Caco-2 (cell line): ENCODE results near the gene KLK8. TPM values are rescaled to one million over a fixed set of nuclear protein-coding genes. Genes with fewer than 3 reads are reported as not detected.
A peak's percentile ranks its signal among the peaks of the same experiment; 100 is the strongest.
"Not testable (repeated sequence)": the region's sequence is repeated elsewhere in the genome, so short reads cannot be mapped to it uniquely, and the experiment has no call there.

Source experiments
- BruUV-seq: library from RNA; stranded (reverse); fragments of 400-500 nt; replicated peaks from 2 replicates; lab custom pipeline; 2021; lab: Mats Ljungman, UMichigan
- CTCF ChIA-PET: fragments of 300-600 bp; sonication (Branson Sonifier 250); formaldehyde crosslinking; loops from one replicate; lab custom pipeline; 2022; ENCODE audit warnings: antibody characterized with exemption; lab: Charles Lee
- POLR2A ChIA-PET: fragments of 300-600 bp; sonication (Branson Sonifier 250); formaldehyde crosslinking; loops from one replicate; lab custom pipeline; 2022; ENCODE audit warnings: antibody characterized with exemption; lab: Charles Lee
- DNase-seq, 2 experiments: peaks; one replicate each; pipeline versions ENCODE4 v3.0.0 to v3.0.0-alpha.2; 2020 to 2022
- H3K27me3 ChIP-seq: replicated peaks from 2 replicates; pipeline ENCODE4 v1.6.0; 2011; ENCODE audit warnings: low read length; ENCODE audit not compliant: control insufficient read depth, insufficient read depth
- H3K36me3 ChIP-seq: 2 replicates; pipeline ENCODE4 v1.5.1; 2011; ENCODE audit warnings: low read length; ENCODE audit not compliant: control insufficient read depth, insufficient read depth
- H3K4me1 ChIP-seq: fragments of 250-450 bp; sonication (Bioruptor Pico); 2 replicates; pipeline ENCODE4 v1.5.1; 2020; ENCODE audit warnings: mild to moderate bottlenecking
- H3K4me3 ChIP-seq: 2 replicates; pipeline ENCODE4 v1.5.1; 2011; ENCODE audit warnings: low read depth, mild to moderate bottlenecking, control low read depth, low read length
- H3K9me3 ChIP-seq: fragments of 250-450 bp; sonication (Bioruptor Pico); 2 replicates; pipeline ENCODE4 v1.5.1; 2020; ENCODE audit warnings: mild to moderate bottlenecking, moderate library complexity
- H3K27ac Mint-ChIP-seq: one replicate; pipeline ENCODE4 v1.8.0; 2022; ENCODE audit warnings: mixed read lengths; ENCODE audit not compliant: unreplicated experiment
- H3K27me3 Mint-ChIP-seq: one replicate; pipeline ENCODE4 v1.8.0; 2022; ENCODE audit warnings: mixed read lengths; ENCODE audit not compliant: insufficient read depth, unreplicated experiment
- H3K36me3 Mint-ChIP-seq: one replicate; pipeline ENCODE4 v1.8.0; 2022; ENCODE audit warnings: mild to moderate bottlenecking, mixed read lengths; ENCODE audit not compliant: insufficient read depth, unreplicated experiment
- H3K4me1 Mint-ChIP-seq: one replicate; pipeline ENCODE4 v1.8.0; 2022; ENCODE audit warnings: low read depth, mixed read lengths; ENCODE audit not compliant: unreplicated experiment
- H3K4me3 Mint-ChIP-seq: one replicate; pipeline ENCODE4 v1.8.0; 2022; ENCODE audit warnings: mild to moderate bottlenecking, moderate library complexity, mixed read lengths; ENCODE audit not compliant: unreplicated experiment
- H3K9me3 Mint-ChIP-seq: one replicate; pipeline ENCODE4 v1.8.0; 2022; ENCODE audit warnings: mixed read lengths; ENCODE audit not compliant: unreplicated experiment
- CTCF ChIP-seq, 2 experiments: fragments of 200-600 bp in 1 of 2; IDR thresholded peaks; 1 replicate in 1 of 2; 2 replicates in 1 of 2; pipeline versions ENCODE4 v1.5.1 to v1.8.0; 2011 to 2022; ENCODE audit warnings: antibody characterized with exemption in 1 of 2, control low read depth in 1 of 2, inconsistent platforms in 1 of 2, low read depth in 1 of 2, low read length in 1 of 2, mild to moderate bottlenecking in 1 of 2, moderate library complexity in 1 of 2; ENCODE audit not compliant: insufficient read depth in 1 of 2, severe bottlenecking in 1 of 2, unreplicated experiment in 1 of 2
- intact Hi-C: fragments of 100-400 bp; cut with micrococcal nuclease; formaldehyde crosslinking; loops from one replicate; pipeline ENCODE4 v1.10.0; 2022; ENCODE audit not compliant: unreplicated experiment
- total RNA-seq: library from RNA; stranded (reverse); gene quantifications from 2 replicates; pipeline ENCODE4 v1.2.3, GENCODE V29; 2022

Gene KLK8
- total RNA-seq, 1 experiment from 2014 or later = 1.7 TPM

GRCh38 chr19:50975766-50976165 is 25.6 kb downstream of the KLK8 start:
- Histone ChIP-seq H3K27me3 (no peaks in the 10 kb centered on the region), H3K36me3 (no peaks in the 10 kb centered on the region), H3K9me3 (no peaks in the 10 kb centered on the region), H3K4me1 (peaks cover 14% of the 10 kb centered on the region; the same call in 1 of the 2 replicates), H3K4me3 (no peak overlapping the region)
- ChIA-PET POLR2A (no interaction called here), CTCF (no interaction called here)
- Mint-ChIP-seq H3K4me3 (peak overlapping the region; percentile 18), H3K4me1 (peaks cover 7% of the 10 kb centered on the region), H3K9me3 (no peaks in the 10 kb centered on the region), H3K27me3 (peaks cover 2% of the 10 kb centered on the region), H3K27ac (peak overlapping the region; percentile 11), H3K36me3 (peaks cover 5% of the 10 kb centered on the region)
- peak; percentile 60 to 86 for DNase-seq
- intact Hi-C loops = no loop called here
- BruUV-seq = no TSS peak
- TF ChIP-seq CTCF (IDR thresholded peaks at IDR 0.05; ENCODE audit: insufficient read depth in 1 of 2, low read depth in 1 of 2, low read length in 1 of 2, severe bottlenecking in 1 of 2, unreplicated experiment in 1 of 2) = no peak

- TF ChIP-seq CTCF (IDR thresholded peaks at IDR 0.05; ENCODE audit: insufficient read depth in 1 of 2, low read depth in 1 of 2, low read length in 1 of 2, severe bottlenecking in 1 of 2, unreplicated experiment in 1 of 2) = no peak
- Histone ChIP-seq H3K9me3 (no peaks in the 10 kb centered on the region), H3K4me3 (no peak overlapping the region), H3K27me3 (no peaks in the 10 kb centered on the region), H3K4me1 (peaks cover 14% of the 10 kb centered on the region; the same call in 1 of the 2 replicates), H3K36me3 (no peaks in the 10 kb centered on the region)
- H3K9me3 Mint-ChIP-seq = no peaks in the 10 kb centered on the region
- no peak for DNase-seq
- H3K4me3 Mint-ChIP-seq = no peak overlapping the region
- CTCF ChIA-PET = no interaction called here
- H3K27me3 Mint-ChIP-seq = no peaks in the 10 kb centered on the region
- peaks cover 5% of the 10 kb centered on the region for H3K36me3 Mint-ChIP-seq
- BruUV-seq = no TSS peak
- POLR2A ChIA-PET = no interaction called here
- H3K27ac Mint-ChIP-seq = no peak overlapping the region
- intact Hi-C loops = no loop called here
- H3K4me1 Mint-ChIP-seq = peaks cover 7% of the 10 kb centered on the region
Measured at GRCh38 chr19:50974702-50975556, 26.5 kb downstream of the KLK8 start.

- no peaks in the 10 kb centered on the region for H3K36me3 ChIP-seq
- Mint-ChIP-seq H3K4me1 (peaks cover 7% of the 10 kb centered on the region), H3K27ac (no peak overlapping the region), H3K9me3 (no peaks in the 10 kb centered on the region), H3K27me3 (no peaks in the 10 kb centered on the region), H3K36me3 (peaks cover 5% of the 10 kb centered on the region), H3K4me3 (no peak overlapping the region)
- no peaks in the 10 kb centered on the region for H3K27me3 ChIP-seq
- no peak for DNase-seq
- no peak for TF ChIP-seq CTCF (IDR thresholded peaks at IDR 0.05; ENCODE audit: insufficient read depth in 1 of 2, low read depth in 1 of 2, low read length in 1 of 2, severe bottlenecking in 1 of 2, unreplicated experiment in 1 of 2)
- H3K4me3 ChIP-seq = no peak overlapping the region
- intact Hi-C loops = no loop called here
- CTCF ChIA-PET = no interaction called here
- H3K4me1 ChIP-seq = peaks cover 23% of the 10 kb centered on the region
- no TSS peak for BruUV-seq
- POLR2A ChIA-PET = no interaction called here
- no peaks in the 10 kb centered on the region for H3K9me3 ChIP-seq
Measured at GRCh38 chr19:50972795-50973376, 28.5 kb downstream of the KLK8 start.

- POLR2A ChIA-PET, BruUV-seq, H3K9me3 Mint-ChIP-seq, H3K27me3 Mint-ChIP-seq, H3K4me3 ChIP-seq, H3K36me3 Mint-ChIP-seq, H3K9me3 ChIP-seq, DNase-seq, H3K27me3 ChIP-seq, H3K36me3 ChIP-seq, H3K4me1 Mint-ChIP-seq, H3K4me3 Mint-ChIP-seq, intact Hi-C loops, H3K27ac Mint-ChIP-seq: not testable (repeated sequence)
- CTCF ChIA-PET = interaction anchor here (0.7 kb wide), 1 partner anchor 291 kb away, joined by 5 read pairs; no protein-coding TSS in a partner anchor
- peaks cover 11% of the 10 kb centered on the region; the same call in 1 of the 2 replicates for H3K4me1 ChIP-seq
Measured at GRCh38 chr19:50969810-50970209, 31.6 kb downstream of the KLK8 start.
